Fibroblast of lung (primary cell): ENCODE data around the gene KDM6B. TPM values are rescaled to one million over a fixed set of nuclear protein-coding genes. Genes with fewer than 3 reads are reported as not detected.
"Not testable (repeated sequence)": the region's sequence is repeated elsewhere in the genome, so short reads cannot be mapped to it uniquely, and the experiment has no call there.

Experiments
- DNase-seq, 2 donors: peaks; one replicate each; pipeline versions ENCODE4 v3.0.0 to v3.0.0-alpha.2; 2010; ENCODE audit warnings: low read depth in 2 of 2
- H2AFZ ChIP-seq: 2 replicates; pipeline ENCODE4 v1.5.1; 2012; ENCODE audit warnings: low read length, control low read depth, inconsistent platforms
- H3K27ac ChIP-seq: 2 replicates; pipeline ENCODE4 v1.5.1; 2011; ENCODE audit warnings: low read length, control low read depth; ENCODE audit not compliant: insufficient read depth
- H3K27me3 ChIP-seq: 2 replicates; pipeline ENCODE4 v1.5.1; 2011; ENCODE audit warnings: mild to moderate bottlenecking, low read length; ENCODE audit not compliant: control insufficient read depth, insufficient read depth
- H3K36me3 ChIP-seq: 2 replicates; pipeline ENCODE4 v1.5.1; 2011; ENCODE audit warnings: low read length; ENCODE audit not compliant: control insufficient read depth, insufficient read depth
- H3K4me1 ChIP-seq: 2 replicates; pipeline ENCODE4 v1.5.1; 2011; ENCODE audit warnings: low read length; ENCODE audit not compliant: control insufficient read depth, insufficient read depth; ENCODE audit errors: extremely low read depth
- H3K4me2 ChIP-seq: 2 replicates; pipeline ENCODE4 v1.5.1; 2011; ENCODE audit warnings: low read length, control low read depth; ENCODE audit not compliant: insufficient read depth; ENCODE audit errors: extremely low read depth
- H3K4me3 ChIP-seq, 4 experiments: fragments of 200-600 bp in 1 of 4; sonication (generic) in 1 of 4; replicated peaks in 1 of 4; 2 replicates each; pipeline ENCODE4 v1.5.1; 2011 to 2016; ENCODE audit warnings: low read length in 4 of 4, low read depth in 3 of 4, mild to moderate bottlenecking in 3 of 4, control low read depth in 2 of 4, inconsistent platforms in 1 of 4, mixed read lengths in 1 of 4; ENCODE audit not compliant: insufficient read depth in 1 of 4; ENCODE audit errors: control extremely low read depth in 1 of 4
- H3K79me2 ChIP-seq: 2 replicates; pipeline ENCODE4 v1.5.1; 2012; ENCODE audit warnings: mild to moderate bottlenecking, low read length, inconsistent platforms; ENCODE audit not compliant: control insufficient read depth, insufficient read depth
- H3K9ac ChIP-seq: 2 replicates; pipeline ENCODE4 v1.5.1; 2011; ENCODE audit warnings: mild to moderate bottlenecking, low read length, control low read depth; ENCODE audit not compliant: insufficient read depth
- H3K9me3 ChIP-seq: 2 replicates; pipeline ENCODE4 v1.5.1; 2012; ENCODE audit warnings: low read depth, low read length; ENCODE audit not compliant: control insufficient read depth, insufficient read depth
- H4K20me1 ChIP-seq: 2 replicates; pipeline ENCODE4 v1.5.1; 2011; ENCODE audit warnings: low read length; ENCODE audit not compliant: control insufficient read depth, insufficient read depth; ENCODE audit errors: extremely low read depth
- CTCF ChIP-seq, 2 donors: IDR thresholded peaks in 1 of 2; conservative IDR thresholded peaks in 1 of 2; 1 replicate in 1 of 2; 2 replicates in 1 of 2; pipeline ENCODE4 v1.5.1; 2011 to 2012; ENCODE audit warnings: low read length in 2 of 2, control low read depth in 1 of 2, inconsistent platforms in 1 of 2, low read depth in 1 of 2, mild to moderate bottlenecking in 1 of 2
- EZH2 ChIP-seq: IDR thresholded peaks from 2 replicates; pipeline ENCODE4 v1.5.1; 2012; ENCODE audit warnings: low read length, control low read depth, mild to moderate bottlenecking; ENCODE audit errors: missing control alignments
- polyA plus RNA-seq, 2 donors: library from polyadenylated mRNA; depleted of rRNA in 1 of 2; stranded (reverse) in 1 of 2; unstranded in 1 of 2; fragments of >200 nt; gene quantifications; 2 replicates each; pipeline ENCODE4 v1.2.1, GENCODE V29; 2011 to 2012; ENCODE audit warnings: missing spikeins in 1 of 2
- total RNA-seq: library from RNA; depleted of rRNA; stranded (reverse); fragments of >200 nt; gene quantifications from 2 replicates; pipeline ENCODE4 v1.2.1, GENCODE V29; 2014

Gene KDM6B
- total and polyA plus RNA-seq, 2 donors (not counting 1 experiment from before 2014, with no cell fraction given), result 1.1 to 9.4 TPM

- Histone ChIP-seq H3K27ac (no peak overlapping the region), H2AFZ (no peak overlapping the region), H4K20me1 (no peaks in the 10 kb centered on the region), H3K36me3 (peaks cover 2% of the 10 kb centered on the region), H3K4me2 (no peak overlapping the region), H3K79me2 (peaks cover 9% of the 10 kb centered on the region), H3K27me3 (no peaks in the 10 kb centered on the region), H3K4me3 (no peak overlapping the region), H3K9ac (no peak overlapping the region), H3K9me3 (no peaks in the 10 kb centered on the region), H3K4me1 (peaks cover 8% of the 10 kb centered on the region)
- DNase-seq, result peak; percentile 39 to 63
- TF ChIP-seq CTCF (conservative IDR thresholded peaks at IDR 0.05 in 1 of 2, IDR thresholded peaks at IDR 0.05 in 1 of 2; ENCODE audit: low read depth in 1 of 2, low read length in 2 of 2) (peak; percentile 64 to 73), EZH2 (no peak)
Measured at GRCh38 chr17:7862692-7863437, 28.8 kb downstream of the KDM6B start.

- not testable (repeated sequence) for H3K4me3 ChIP-seq, H3K27ac ChIP-seq, H4K20me1 ChIP-seq, DNase-seq, H2AFZ ChIP-seq, H3K27me3 ChIP-seq, H3K4me1 ChIP-seq, H3K79me2 ChIP-seq, H3K4me2 ChIP-seq, H3K9ac ChIP-seq, H3K36me3 ChIP-seq, H3K9me3 ChIP-seq
Measured at GRCh38 chr17:7864384-7864783, 30.4 kb downstream of the KDM6B start.

GRCh38 chr17:7864995-7865650, 31.1 kb downstream of the KDM6B start:
- Histone ChIP-seq H3K36me3 (peaks cover 1% of the 10 kb centered on the region), H3K27ac (no peak overlapping the region), H3K9me3 (no peaks in the 10 kb centered on the region), H3K4me1 (no peaks in the 10 kb centered on the region), H3K79me2 (no peaks in the 10 kb centered on the region), H3K27me3 (no peaks in the 10 kb centered on the region), H3K9ac (no peak overlapping the region), H3K4me2 (no peak overlapping the region), H3K4me3 (no peak overlapping the region), H2AFZ (no peak overlapping the region), H4K20me1 (no peaks in the 10 kb centered on the region)
- TF ChIP-seq CTCF (conservative IDR thresholded peaks at IDR 0.05 in 1 of 2, IDR thresholded peaks at IDR 0.05 in 1 of 2; ENCODE audit: low read depth in 1 of 2, low read length in 2 of 2), result no peak
- no peak for TF ChIP-seq EZH2
- no peak for DNase-seq
